Fibroblast of the aortic adventitia (primary cell): Measurements from ENCODE around the gene TMEM204. TPM values are rescaled to one million over a fixed set of nuclear protein-coding genes. Genes with fewer than 3 reads are reported as not detected.

ENCODE experiments used
- DNase-seq: peaks from one replicate; pipeline ENCODE4 v3.0.0-alpha.2; 2010; ENCODE audit warnings: low read depth
- H3K4me3 ChIP-seq: 2 replicates; pipeline ENCODE4 v1.5.1; 2011; ENCODE audit warnings: low read depth, mild to moderate bottlenecking, control low read depth, low read length, moderate library complexity
- CTCF ChIP-seq: IDR thresholded peaks from 2 replicates; pipeline ENCODE4 v1.5.1; 2011; ENCODE audit warnings: mild to moderate bottlenecking, low read length, control low read depth, inconsistent platforms; ENCODE audit not compliant: insufficient read depth
- total RNA-seq: library from RNA; depleted of rRNA; stranded (reverse); fragments of >200 nt; gene quantifications from 2 replicates; pipeline ENCODE4 v1.2.3, GENCODE V29; 2012; ENCODE audit warnings: low replicate concordance

Gene TMEM204
- total RNA-seq, 1 donor, result 22.1 TPM

DNA sequence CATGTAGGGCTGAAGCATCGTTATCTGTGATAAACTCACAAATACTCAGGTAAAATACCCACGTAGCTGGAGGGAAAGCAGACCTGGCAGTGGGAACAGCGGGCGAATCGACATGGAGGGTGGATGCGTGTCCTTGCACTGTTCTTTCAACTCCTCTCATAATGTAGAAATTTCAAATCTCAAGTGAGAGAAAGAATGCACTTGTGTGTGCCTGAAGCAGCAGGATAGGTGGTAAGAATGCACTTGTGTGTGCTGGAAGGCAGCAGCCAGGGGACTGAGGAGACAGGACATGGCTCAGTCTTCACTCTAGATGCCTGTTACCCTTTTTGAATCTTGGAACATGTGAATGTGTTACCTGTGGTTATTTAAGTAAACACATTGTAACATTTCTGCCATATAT, 68.0 kb downstream of the TMEM204 start:
- TF ChIP-seq CTCF, result no peak
- H3K4me3 ChIP-seq, result no peak overlapping the region
- no peak for DNase-seq

GRCh38 chr16:1602285-1602684, 68.8 kb downstream of the TMEM204 start:
- no peak for TF ChIP-seq CTCF
- DNase-seq, result no peak
- no peak overlapping the region for H3K4me3 ChIP-seq

Other genes starting within 250 kb of the TMEM204 start
- gene UBE2I, start 224.0 kb upstream of the TMEM204 start, total RNA-seq, result 39.8 and 70.3 TPM in 2 replicates
- 0.09 TPM in 1 of 2 replicates, not detected in the other for gene BAIAP3, start 200.0 kb upstream of the TMEM204 start, total RNA-seq
- 49.3 and 73.3 TPM in 2 replicates for gene TSR3, start 181.8 kb upstream of the TMEM204 start, total RNA-seq
- gene GNPTG, start 181.7 kb upstream of the TMEM204 start, total RNA-seq, result 36.3 and 80.4 TPM in 2 replicates
- gene UNKL, start 119.0 kb upstream of the TMEM204 start, total RNA-seq, result 11.5 and 15.6 TPM in 2 replicates
- 10.3 and 20.1 TPM in 2 replicates for gene UQCC4, start 112.9 kb upstream of the TMEM204 start, total RNA-seq
- gene PERCC1, start 102.6 kb upstream of the TMEM204 start, total RNA-seq, result not detected in 2 replicates
- gene CCDC154, start 89.1 kb upstream of the TMEM204 start, total RNA-seq, result 0.36 and 0.41 TPM in 2 replicates
- 64.8 and 432 TPM in 2 replicates for gene CLCN7, start 58.6 kb upstream of the TMEM204 start, total RNA-seq
- not detected in 2 replicates for gene PTX4, start 44.7 kb upstream of the TMEM204 start, total RNA-seq
- gene TELO2, start 40.3 kb upstream of the TMEM204 start, total RNA-seq, result 23.5 and 29.1 TPM in 2 replicates
- gene IFT140, start 78.4 kb downstream of the TMEM204 start, total RNA-seq, result 12.8 and 27.8 TPM in 2 replicates
- gene CRAMP1, start 78.7 kb downstream of the TMEM204 start, total RNA-seq, result 9.9 and 12.1 TPM in 2 replicates
- 8.9 and 45.9 TPM in 2 replicates for gene JPT2, start 144.6 kb downstream of the TMEM204 start, total RNA-seq
- 27.3 and 45.8 TPM in 2 replicates for gene MAPK8IP3, start 172.5 kb downstream of the TMEM204 start, total RNA-seq
- 27.1 and 30.3 TPM in 2 replicates for gene NME3, start 237.9 kb downstream of the TMEM204 start, total RNA-seq
- 8.4 and 13.5 TPM in 2 replicates for gene EME2, start 239.1 kb downstream of the TMEM204 start, total RNA-seq
- 50.9 and 59.8 TPM in 2 replicates for gene MRPS34, start 239.5 kb downstream of the TMEM204 start, total RNA-seq
- gene SPSB3, start 248.9 kb downstream of the TMEM204 start, total RNA-seq, result 21.6 and 34.8 TPM in 2 replicates
- 21.8 and 44.6 TPM in 2 replicates for gene NUBP2, start 249.3 kb downstream of the TMEM204 start, total RNA-seq